ENCODE results near the gene POLK.

Gene POLK

DNA sequence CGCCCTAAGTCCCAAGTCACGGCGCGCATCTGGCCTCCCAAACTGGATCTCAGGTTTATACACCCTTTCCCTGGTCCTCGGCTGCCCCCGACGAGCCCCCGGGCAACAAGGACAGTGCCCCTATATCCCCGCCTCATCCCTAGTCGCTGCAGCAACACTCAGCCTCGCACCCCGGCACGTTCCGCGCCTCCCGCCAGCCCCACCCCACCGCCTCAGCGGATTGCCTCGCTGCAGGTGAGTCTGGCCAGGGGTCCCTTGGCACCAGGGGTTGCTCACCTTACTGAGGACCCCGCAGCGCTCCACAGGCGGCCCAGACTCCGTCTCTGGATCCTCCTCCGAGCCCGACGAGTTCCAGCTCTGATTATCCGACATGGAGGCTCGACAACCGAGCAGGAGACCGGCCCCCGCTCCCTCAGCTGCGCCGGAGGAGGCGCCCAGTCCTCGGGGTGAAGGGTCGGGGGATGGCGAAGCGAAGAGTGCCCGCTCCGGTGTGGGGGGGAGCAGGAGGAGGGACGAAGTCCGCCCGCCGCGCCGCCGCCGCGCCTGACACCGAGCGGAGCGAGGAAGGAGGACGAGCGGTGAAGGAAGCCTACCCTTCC lies 756 bp upstream of the POLK start:
- DNase-seq = peak; percentile 10

DNA sequence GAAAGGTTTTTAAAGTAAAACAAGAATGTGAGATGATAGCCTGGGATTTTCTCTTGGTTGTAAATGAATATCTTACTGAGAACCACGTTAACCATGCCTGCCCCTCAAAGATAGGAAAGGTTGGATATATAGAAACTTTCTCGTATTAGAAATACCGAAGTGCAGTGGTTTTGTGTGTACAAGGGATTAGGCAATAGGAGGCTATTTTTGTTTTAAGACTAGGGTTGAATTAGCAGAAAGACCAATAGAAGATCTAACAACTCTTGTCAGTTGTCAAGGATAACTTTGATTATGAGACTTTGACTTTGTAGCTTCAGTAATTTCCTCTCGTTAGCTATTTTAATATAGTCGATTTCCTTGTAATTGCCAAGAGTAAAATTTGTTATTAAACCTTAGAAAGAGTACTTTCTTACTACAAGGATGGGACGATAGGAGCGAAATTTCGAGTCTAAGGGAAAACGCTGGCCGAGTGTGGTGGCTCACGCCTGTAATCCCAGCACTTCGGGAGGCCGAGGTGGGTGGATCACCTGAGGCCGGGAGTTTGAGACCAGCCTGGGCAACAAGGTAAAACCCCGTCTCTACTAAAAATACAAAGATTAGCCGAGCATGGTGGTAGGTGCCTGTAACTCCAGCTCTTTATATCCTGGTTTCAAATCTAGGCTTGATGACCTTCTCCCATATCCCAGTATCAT lies 838 bp downstream of the POLK start:
- peak; percentile 20 for DNase-seq

DNA sequence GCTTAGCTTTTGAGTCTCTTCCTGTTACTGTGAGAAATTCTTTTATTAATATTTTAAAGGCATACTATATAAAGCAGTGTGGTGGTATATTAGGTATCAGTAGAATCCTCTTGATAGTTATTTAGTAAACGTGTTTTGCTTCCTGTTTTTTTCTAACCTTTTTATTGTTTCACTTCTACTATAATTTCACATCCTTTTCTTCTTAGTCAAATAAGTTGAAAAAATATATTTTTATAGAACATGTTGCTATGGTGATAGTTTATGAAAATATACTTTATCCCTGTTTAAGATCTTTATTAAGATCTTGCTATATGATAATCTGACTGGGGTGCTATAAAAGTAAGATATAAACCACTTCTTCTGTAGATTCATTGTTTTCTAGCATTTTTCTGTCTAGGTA lies 2.1 kb downstream of the POLK start:
- no peak for DNase-seq

DNA sequence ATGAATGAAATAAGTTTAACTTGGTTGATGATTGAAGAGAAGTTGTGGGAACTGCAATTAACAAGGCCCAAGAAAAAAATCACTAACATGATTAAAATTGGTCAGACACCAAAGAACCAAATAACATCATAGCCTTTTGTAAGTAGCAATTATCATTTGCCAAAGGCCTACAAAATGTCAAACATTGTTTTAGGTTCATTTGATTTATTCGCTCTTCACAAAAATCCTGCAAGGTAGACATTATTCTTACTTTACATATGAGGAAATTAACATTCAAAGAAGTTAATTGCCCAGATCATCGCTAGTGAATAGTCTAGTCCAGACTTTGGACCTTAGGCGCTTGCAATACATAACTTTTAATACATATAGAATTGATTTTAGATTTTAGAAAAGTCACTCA lies 2.6 kb downstream of the POLK start:
- DNase-seq = no peak

DNA sequence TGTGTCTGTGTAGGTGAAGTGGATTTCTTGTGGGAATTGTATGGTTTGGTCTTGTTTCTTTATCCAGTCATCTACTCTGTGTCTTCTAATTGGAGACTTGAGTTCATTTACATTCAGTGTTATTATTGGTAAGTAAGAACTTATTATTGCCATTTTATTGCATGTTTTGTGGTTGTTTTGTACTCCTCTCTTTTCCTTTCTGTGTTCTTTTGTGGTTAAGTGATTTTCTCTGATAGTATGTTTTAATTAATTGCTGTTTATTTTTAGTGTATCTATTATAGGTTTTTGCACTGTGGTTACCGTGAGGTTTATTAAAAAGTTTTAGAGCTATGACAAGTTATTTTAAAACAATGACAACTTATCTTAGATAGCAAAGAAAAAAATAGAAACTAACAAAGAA lies 8.1 kb downstream of the POLK start:
- no peak for DNase-seq

DNA sequence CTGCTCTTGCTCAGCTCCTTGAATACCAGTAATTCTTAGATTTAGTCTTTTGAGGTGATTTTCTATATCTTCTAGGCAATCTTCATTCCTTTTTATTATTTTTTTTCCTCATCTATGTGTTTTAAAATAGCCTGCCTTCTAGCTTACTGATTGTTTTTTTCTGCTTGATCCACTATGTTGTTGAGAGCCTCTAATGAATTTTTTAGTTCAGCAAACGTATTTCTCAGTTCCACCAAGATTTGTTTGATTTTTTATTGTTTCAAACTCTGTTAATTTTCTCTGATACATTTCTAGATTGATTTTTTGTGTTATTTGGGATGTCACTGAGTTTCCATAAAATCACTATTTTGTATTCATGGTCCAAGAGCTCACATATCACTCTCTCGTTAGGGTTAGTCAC lies 9.5 kb downstream of the POLK start:
- no peak for DNase-seq

DNA sequence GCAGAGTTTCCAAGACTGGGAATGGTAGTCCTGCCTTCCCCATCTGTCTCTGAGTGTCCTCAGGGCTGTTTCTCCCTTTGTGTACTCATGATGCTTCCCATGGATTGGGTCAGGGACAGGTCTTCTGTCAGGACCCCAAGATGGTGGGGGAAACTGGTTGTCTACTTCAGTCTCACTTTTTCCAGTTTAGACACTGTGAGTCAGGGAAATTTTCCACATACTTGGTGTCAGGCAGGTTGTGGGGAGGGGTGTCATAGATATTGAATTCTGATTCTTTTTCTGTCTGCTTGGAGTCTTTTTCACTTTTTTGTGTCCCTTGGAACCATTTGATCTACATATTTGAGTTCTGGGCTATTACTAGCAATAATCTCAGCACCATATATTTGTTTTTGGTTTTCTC lies 10.3 kb downstream of the POLK start:
- DNase-seq = no peak

DNA sequence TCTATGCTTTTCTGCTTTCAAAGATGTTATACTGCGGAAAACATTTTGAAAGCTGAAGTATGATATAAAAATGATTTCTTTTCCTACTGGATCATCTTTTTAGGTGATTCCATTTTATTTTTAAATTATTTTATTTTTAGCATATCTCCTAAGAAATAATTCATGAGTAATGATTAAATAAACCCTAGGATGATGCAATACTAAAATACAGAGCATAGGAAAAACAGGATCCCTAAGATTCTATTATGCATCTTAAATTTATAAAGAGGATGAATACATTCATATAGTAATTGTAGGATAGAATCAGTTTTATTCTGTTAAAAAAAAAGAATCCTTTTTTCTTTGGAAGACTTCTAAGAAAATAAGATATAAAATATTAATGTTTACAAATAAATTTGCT lies 10.9 kb downstream of the POLK start:
- DNase-seq = no peak

DNA sequence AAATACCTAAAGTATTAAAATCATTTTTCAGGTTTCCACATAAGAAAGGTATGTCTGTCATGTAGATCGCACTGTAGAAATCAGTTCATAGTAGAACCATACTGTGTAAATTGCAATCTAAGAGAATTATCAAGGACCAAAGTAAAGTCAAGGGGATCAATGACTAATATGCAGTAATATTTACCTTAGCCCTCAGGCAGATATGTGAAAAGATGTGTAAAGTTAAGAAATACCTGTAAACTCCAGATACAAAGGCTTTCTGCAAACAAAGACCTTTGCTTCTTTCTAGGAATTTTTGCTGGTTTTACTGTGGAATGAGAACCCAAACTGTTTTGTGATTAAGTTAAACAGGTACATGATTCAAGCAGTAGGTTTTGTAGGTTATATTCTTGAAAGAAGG lies 11.6 kb downstream of the POLK start:
- DNase-seq = no peak

DNA sequence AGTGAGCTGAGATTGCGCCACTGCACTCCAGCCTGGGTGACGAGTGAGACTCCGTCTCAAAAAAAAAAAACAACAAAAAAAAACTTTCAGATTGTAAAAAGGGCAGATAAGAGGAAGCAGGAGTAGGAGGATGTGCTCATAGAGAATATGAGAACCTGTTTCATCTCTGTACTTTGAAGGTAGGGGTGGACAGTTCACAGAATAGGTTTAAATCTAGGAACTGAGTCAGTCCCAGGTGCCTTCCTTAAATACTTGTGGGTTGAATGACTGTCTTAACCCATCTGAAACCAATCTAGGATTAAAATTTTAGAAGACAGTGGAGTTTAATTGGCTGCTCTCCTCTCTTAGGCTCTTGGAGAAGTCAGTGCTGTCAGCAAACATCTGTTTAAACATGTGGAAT lies 12.4 kb downstream of the POLK start:
- DNase-seq = peak; percentile 26

DNA sequence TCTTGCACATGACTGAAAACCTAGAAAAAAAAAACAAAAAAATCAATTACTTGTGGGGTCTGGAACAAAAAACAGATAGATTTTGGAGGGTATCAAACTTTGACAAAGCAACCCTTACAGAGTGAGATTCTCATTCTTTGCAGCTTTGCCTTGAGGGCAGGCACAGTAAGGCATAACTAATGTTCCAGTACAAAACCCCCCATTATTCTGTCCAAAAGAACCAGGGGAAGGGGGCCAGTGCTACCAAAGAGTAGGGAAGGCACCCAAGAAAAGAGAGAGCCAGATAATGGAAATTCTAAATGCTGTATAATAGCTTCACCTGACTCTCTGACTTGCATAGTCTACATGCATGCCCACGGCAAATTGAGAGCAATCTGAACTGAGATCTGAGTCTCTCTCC lies 12.9 kb downstream of the POLK start:
- no peak for DNase-seq

DNA sequence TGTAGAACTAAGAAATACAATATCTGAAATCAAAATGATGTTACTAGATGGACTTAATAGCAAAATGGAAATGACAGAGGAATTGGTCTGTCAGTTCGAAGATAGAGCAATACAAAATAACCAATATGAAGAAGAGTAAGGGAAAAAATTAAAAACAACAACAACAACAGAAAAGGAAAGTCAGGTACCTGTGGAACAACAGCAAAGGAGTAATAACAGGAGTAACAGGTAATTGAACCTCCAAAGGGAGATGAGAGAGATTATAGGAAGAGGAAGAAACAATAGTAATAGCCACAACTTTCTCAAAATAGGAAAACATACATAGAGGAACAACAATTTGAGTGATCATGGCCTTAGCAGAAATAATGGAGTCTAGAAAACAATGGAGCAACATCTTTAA lies 13.7 kb downstream of the POLK start:
- no peak for DNase-seq

DNA sequence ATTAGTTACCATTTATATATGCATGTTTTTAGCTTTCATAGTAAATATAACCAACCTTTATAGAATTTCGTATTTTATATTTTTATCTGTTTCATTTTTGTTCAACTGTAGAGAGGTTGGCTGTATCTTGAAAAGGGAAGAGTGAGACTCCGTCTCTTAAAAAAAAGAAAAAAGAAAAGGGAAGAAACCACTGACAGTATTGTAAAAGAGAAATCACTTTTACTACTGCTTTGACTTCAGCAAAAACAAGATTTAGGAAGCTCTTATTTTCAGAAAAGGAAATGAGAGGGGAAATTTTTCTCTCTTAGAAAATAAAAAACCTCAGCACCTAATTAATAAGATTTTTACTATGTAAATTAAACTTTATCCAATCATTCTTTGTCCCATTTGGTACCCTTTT lies 14.4 kb downstream of the POLK start:
- DNase-seq = no peak

DNA sequence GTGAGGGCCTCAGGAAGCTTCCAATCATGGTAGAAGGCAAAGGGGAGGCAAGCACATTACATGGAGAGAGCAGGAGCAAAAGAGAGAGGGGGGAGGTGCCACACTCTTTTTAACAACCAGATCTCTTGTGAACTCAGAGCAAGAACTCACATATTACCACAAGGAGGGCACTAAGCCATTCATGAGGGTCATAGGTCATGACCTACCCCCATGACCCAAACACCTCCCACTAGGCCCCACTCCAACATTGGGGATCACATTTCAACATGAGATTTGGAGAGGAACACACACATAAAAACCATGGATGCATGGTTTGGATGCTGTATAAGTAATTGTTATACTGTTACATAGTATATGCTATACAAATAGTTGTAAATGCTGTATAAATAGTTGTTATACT lies 17.5 kb downstream of the POLK start:
- no peak for DNase-seq

DNA sequence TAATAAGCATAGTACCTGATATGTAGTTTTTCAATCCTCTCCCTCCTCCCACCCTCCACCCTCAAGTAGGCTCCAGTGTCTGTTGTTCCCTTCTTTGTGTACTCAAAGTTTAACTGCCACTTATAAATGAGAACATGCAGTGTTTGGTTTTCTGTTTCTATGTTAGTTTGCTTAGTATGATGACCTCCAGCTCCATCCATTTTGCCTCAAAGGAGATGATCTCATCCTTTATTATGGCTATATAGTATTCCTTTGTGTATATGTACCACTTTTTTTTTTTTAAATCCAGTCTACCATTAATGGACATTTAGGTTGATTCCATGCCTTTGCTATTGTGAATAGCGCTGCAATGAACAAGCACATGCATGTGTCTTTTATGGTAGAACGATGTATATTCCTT lies 20.5 kb downstream of the POLK start:
- no peak for DNase-seq

DNA sequence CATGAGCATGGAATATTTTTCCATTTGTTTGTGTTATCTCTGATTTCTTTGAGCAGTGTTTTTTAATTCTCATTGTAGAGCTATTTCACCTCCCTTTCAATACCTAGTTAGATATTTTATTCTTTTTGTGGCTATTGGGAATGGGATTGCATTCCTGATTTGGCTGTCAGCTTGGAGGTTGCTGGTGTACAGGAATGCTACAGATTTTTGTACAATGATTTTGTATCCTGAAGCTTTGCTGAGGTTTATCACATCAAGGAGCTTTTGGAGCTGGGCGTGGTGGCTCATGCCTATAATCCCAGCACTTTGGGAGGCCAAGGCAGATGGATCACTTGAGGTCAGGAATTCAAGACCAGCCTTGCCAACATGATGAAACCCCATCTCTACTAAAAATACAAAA lies 22.0 kb downstream of the POLK start:
- DNase-seq = peak; percentile 77

DNA sequence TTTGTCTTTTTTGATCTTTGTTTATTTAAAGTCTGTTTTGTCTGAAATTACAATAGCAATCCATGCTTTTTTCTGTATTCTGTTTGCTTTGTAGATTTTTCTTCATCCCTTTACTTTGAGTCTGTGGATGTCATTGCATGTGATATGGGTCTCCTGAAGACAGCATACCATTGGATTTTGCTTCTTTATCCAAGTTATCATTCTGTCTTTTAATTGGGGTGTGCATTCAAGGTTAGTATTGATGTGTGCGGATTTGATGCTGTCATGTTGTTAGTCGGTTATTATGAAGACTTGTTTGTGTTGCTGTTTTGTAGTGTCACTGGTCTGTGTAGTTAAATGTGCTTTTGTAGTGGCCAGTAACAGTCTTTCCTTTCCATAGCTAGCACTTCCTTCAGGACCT lies 23.0 kb downstream of the POLK start:
- no peak for DNase-seq

DNA sequence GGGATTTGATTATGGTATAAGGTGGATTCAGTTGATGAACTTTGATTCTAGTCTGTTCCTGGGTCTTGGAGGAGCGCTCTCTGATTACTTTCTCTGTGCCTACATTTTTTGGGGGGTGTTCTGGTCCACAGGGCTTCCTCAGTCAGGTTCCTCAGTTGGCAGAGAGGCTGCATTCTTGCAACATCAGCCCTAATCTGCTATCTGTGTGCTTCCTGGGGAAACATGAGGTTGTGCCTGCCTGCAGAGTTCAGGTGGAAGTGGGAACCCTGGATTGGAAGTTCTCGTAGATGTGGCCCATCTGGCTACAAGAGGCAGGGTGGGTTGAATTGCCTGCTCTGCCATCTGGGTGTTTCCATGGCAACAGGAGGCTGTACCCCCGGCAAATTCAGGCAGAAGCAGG lies 24.5 kb downstream of the POLK start:
- DNase-seq = no peak

DNA sequence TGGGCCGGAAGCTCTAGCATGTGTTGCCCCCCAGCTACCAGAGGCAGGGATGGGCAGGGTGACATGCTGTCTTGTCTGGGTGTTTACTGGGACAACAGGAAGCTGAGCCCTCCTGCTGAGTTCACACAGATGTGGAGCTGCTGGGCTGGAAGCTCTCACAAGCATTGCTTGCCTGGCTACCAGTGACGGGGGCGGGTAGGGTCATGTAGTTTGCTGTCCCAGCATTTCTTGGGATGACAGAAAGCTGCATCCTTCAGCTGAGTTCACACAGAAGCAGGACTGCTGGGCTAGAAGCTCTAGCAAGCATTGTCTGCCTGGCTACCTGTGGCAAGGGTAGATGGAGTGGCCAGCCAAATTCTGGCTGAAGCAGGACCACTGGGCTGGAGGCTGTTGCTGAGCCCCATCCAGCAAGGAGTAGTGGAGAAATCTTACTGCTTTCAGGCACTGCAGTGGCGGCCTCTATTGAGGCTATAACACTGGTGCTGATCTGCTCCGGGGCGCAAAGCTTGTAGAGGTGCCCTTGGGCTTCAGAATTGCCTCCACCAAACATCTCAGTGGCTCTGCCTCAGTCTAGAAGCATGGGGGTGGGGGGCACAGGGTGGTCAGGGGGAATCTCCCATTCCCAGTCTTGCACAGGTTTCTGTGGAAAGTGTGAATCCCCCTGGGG lies 25.1 kb downstream of the POLK start:
- DNase-seq = no peak

DNA sequence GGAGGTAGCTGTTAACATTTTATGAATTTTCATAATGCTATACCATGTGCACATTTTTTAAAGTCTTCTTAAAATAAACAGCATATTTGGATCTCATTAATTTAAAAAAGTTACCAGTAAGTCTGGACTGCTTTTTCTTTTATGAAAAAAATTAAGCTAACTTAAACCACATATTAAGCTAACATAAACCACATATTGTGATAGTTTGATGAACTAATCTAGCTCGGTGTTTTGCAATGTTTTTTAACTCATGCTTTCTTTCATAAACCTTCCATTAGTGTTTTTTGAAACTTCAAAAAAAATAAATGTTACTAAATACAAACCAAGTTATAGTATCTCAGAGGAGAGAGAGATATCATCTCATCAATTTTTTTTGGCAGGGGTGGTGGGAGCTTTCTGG lies 26.5 kb downstream of the POLK start:
- DNase-seq = peak; percentile 8

DNA sequence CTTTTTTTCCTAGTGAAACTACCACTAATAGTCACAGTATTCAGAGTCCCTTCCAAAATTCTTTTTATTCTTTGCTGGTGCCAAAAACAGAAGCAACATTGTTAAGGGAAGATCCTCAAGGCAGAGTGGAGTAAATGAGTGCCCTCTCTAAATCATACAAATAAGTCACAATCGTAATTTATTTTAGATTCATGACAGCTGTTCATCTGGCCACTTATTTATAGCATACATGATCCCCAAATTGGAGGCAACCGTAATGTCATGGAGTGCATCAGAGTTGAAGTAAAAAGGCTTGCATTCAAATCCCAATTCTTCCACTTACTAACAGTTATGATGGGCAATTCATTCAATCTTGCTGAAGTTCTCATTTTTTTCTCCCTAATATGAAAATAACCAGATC lies 33.4 kb downstream of the POLK start:
- no peak for DNase-seq

DNA sequence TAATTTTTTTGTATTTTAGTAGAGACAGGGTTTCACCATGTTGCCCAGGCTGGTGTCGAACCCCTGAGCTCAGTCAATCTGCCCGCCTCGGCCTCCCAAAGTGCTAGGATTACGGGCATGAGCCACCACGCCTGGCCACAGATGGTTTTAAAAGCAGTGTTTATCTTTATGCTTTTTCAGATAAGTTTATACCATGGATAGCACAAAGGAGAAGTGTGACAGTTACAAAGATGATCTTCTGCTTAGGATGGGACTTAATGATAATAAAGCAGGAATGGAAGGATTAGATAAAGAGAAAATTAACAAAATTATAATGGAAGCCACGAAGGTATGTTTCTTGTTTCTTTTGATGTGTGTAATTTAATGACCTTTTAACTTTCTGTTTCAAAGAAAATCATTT lies 35.1 kb downstream of the POLK start:
- DNase-seq = no peak

DNA sequence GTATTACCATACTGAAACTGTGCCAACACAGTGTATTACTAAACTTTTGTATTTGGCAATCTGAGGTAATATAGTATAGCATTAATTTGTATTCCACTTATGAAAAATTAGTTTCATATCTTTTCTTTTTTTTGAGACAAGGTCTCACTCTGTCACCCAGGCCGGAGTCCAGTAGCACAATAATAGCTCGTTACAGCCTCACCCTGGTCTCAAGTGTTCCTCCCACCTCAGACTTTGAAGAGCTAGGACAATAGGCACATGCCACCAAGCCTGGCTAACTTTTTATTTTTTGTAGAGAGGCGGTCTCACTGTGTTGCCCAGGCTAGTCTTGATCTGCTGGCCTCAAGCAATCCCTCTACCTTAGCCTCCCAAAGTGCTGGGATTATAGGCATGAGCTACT lies 36.1 kb downstream of the POLK start:
- no peak for DNase-seq

DNA sequence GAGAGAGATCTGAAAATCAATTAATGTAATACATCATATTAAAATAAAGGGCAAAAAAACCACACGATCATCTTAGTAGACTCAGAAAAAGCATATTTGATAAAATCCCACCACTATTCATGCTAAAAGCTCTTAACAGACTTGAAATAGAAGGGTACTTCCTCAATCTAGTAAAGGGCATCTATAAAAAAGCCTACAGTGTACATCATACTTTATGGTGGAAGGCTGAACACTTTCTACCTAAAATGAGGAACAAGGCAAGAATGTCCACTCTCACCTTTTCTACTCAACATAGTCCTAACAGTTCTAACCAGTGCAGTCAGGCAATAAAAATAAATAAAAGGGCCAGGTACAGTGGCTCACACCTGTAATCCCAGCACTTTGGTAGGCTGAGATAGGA lies 38.9 kb downstream of the POLK start:
- DNase-seq = no peak

DNA sequence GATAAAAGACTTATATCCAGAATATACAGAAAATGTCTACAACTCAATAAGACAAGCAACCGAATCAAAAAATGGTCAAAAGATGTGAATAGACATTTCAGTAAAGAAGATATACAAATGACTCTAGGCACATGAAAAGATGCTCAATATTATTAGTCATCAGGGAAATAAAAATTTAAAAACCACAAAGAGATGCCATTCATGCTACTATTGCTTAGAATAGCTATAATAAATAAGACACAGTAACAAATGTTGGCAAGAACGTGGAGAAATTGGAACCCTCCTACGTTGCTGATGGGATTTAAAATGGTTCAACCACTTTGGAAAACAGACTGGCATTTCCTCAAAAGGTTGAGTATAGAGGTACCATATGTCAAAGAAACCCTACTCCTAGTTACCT lies 39.8 kb downstream of the POLK start:
- DNase-seq = peak; percentile 72

All from fibroblast of skin of right quadriceps (primary cell).